ENCODE data around the gene PODXL. TPM values are rescaled to one million over a fixed set of nuclear protein-coding genes. Genes with fewer than 3 reads are reported as not detected.
A peak's percentile ranks its signal among the peaks of the same experiment; 100 is the strongest.

The PODXL gene
- total RNA-seq, 1 experiment from 2014 or later = 727 TPM

DNA sequence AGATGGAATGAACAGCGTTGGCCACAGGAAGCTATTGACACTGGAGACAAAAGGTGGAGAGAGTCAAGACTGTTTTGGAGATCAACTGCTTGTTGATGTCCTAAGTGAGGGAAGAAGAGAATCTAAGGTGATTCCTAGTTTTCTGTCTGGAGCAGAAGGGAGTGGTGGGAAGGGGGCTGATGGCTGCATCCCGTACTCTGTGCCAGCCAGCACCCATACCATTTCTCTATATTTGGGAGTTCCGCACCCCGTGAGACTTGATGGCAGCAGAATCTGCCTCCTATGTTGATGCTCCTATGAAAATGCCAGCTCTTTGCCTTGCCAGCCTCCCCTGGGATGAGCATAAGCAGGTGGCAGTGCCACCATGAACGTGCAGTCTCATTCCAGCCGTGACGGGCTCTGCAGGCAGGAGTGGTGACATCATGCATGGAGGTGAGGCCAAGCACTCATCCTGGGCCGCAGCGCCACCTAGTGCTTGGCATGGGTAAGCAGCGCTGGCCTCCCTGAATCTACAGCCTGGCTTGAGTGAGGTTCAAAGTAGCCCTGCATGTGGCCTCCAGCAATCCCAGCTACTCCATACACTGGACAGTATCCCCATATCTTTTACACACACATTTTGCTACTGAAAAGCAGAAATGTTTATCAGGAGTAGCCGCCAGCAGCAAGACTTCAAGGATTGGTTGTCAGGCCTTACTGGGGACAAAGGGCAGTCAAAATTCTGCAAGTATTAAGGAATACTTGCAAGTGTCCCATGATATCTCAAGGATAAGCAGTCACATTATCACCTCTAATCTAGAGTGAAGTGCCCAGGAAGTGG, 43.0 kb downstream of the PODXL start:
- H3K27me3 ChIP-seq (ENCODE audit: insufficient read depth, low read length) = no peaks in the 10 kb centered on the region
- Mint-ChIP-seq H3K36me3 (ENCODE audit: insufficient read depth in 1 of 3, low read depth in 3 of 3) (peaks cover 44 to 67% (median 66%) of the 10 kb centered on the region in 3 experiments), H3K9me3 (no peaks in the 10 kb centered on the region; a peak in 1 of 5 replicates), H3K4me3 (no peak overlapping the region), H3K27ac (peak overlapping the region; percentile 23 to 98 (median 95); a peak in 5 of 7 replicates), H3K4me1 (peaks cover 58 to 82% of the 10 kb centered on the region in 2 experiments), H3K27me3 (ENCODE audit: low read depth) (peaks cover 2% of the 10 kb centered on the region; the same call in 1 of the 2 replicates)
- H3K14ac ChIP-seq (ENCODE audit: insufficient read depth, low read length) = no peak overlapping the region
- H3K18ac ChIP-seq (ENCODE audit: insufficient read length, low read depth, low read length) = no peak overlapping the region
- DNase-seq = peak; percentile 92
- H3K79me2 ChIP-seq (ENCODE audit: insufficient read depth, low read length) = peaks cover 48% of the 10 kb centered on the region; the same call in 1 of the 2 replicates
- no peak overlapping the region for H2BK15ac ChIP-seq (ENCODE audit: low read depth, low read length)
- H4K8ac ChIP-seq (replicated peaks; ENCODE audit: insufficient read length, low read depth, low read length) = no peak overlapping the region
- no peak overlapping the region for H2BK20ac ChIP-seq (ENCODE audit: low read depth, low read length, poor library complexity, severe bottlenecking)
- no peak overlapping the region for H2BK120ac ChIP-seq (ENCODE audit: low read depth, low read length, poor library complexity, severe bottlenecking)
- H3K23me2 ChIP-seq (ENCODE audit: insufficient read length, low read depth, low read length, poor library complexity, severe bottlenecking) = no peaks in the 10 kb centered on the region
- no peak overlapping the region for H2AFZ ChIP-seq (ENCODE audit: low read length)
- H3K56ac ChIP-seq (ENCODE audit: insufficient read length, low read depth, low read length) = no peak overlapping the region
- no peak overlapping the region for H3K23ac ChIP-seq (ENCODE audit: insufficient read length, low read depth, low read length)
- H2BK5ac ChIP-seq (ENCODE audit: insufficient read length, low read length) = no peak overlapping the region
- no CpG with 5 or more reads among the region's 11 CpGs for WGBS (ENCODE audit: extremely low coverage, insufficient read length, low lambda C conversion rate)
- no peak overlapping the region for H3K4me2 ChIP-seq (ENCODE audit: insufficient read depth, insufficient read length, low read length)
- H2BK12ac ChIP-seq (ENCODE audit: insufficient read length, low read depth, low read length) = no peak overlapping the region
- H3K79me1 ChIP-seq (ENCODE audit: insufficient read depth, low read depth, low read length, poor library complexity, severe bottlenecking) = peaks cover 8% of the 10 kb centered on the region
- H4K91ac ChIP-seq (ENCODE audit: insufficient read length, low read depth, low read length) = no peak overlapping the region
- no peak overlapping the region for H3K9ac ChIP-seq (ENCODE audit: extremely low read depth, insufficient read length, low read length)
- H3T11ph ChIP-seq (ENCODE audit: low read length) = no peak overlapping the region
- H3K27ac ChIP-seq (ENCODE audit: insufficient read length, low read depth, low read length) = no peak overlapping the region
- H3K9me3 ChIP-seq (ENCODE audit: control insufficient read depth, low read depth, low read length) = no peaks in the 10 kb centered on the region
- H3K4me1 ChIP-seq (ENCODE audit: insufficient read depth, low read length) = peaks cover 4% of the 10 kb centered on the region; the same call in 1 of the 2 replicates
- TF ChIP-seq CTCF (conservative IDR thresholded peaks at IDR 0.05) = peak; percentile 97
- H4K20me1 ChIP-seq (ENCODE audit: control insufficient read depth, insufficient read depth, insufficient read length) = peaks cover 3% of the 10 kb centered on the region
- no peak overlapping the region for H4K5ac ChIP-seq (ENCODE audit: insufficient read length, low read depth, low read length)
- H2AK5ac ChIP-seq (ENCODE audit: insufficient read length, low read length) = no peak overlapping the region
- H3K4ac ChIP-seq (ENCODE audit: low read depth, low read length) = no peak overlapping the region
